GM12878 (cell line): ENCODE measurements around the gene SLC25A51. TPM values are rescaled to one million over a fixed set of nuclear protein-coding genes. Genes with fewer than 3 reads are reported as not detected.

Experiments
- ATAC-seq: fragments of 200-7000 bp; cut with Tn5 transposase; 3 replicates; pipeline ENCODE4 v1.9.1; 2020; ENCODE audit warnings: mild to moderate bottlenecking, moderate library complexity
- BruUV-seq: library from RNA; stranded (reverse); fragments of 400-500 nt; replicated peaks from 2 replicates; lab custom pipeline; 2021; lab: Mats Ljungman, UMichigan
- CTCF ChIA-PET: fragments of 300-600 bp; sonication (Branson Sonifier 250); formaldehyde crosslinking; extraction: SDS; loops from one replicate; lab custom pipeline; 2021; ENCODE audit warnings: inconsistent platforms; lab: Yijun Ruan, JAX
- POLR2A ChIA-PET: fragments of 350-600 bp; formaldehyde crosslinking; extraction: SDS; loops from one replicate; lab custom pipeline; 2021; ENCODE audit warnings: inconsistent platforms; lab: Charles Lee
- RAD21 ChIA-PET: fragments of 300-600 bp; sonication (Branson Sonifier 250); formaldehyde crosslinking; loops from one replicate; lab custom pipeline; 2023; ENCODE audit warnings: antibody characterized with exemption; ENCODE audit not compliant: unreplicated experiment; lab: Charles Lee
- SMC1A ChIA-PET: fragments of 300-600 bp; sonication (Branson Sonifier 250); formaldehyde crosslinking; loops from one replicate; lab custom pipeline; 2023; ENCODE audit not compliant: unreplicated experiment, uncharacterized antibody; lab: Charles Lee
- DNase-seq: peaks from one replicate; pipeline ENCODE4 v3.0.0-alpha.2; 2011; ENCODE audit warnings: low read depth, low spot score
- FAIRE-seq: peaks from 3 replicates; lab custom pipeline; 2011; peaks lifted over from hg19 to GRCh38; lab: Jason Lieb, UNC
- H2AFZ ChIP-seq: 2 replicates; pipeline ENCODE4 v1.6.0; 2011; ENCODE audit warnings: low read depth, low read length, control low read depth; ENCODE audit not compliant: control insufficient read depth
- H3K27ac ChIP-seq: 2 replicates; pipeline ENCODE4 v1.5.1; 2011; ENCODE audit warnings: control low read depth; ENCODE audit not compliant: control insufficient read depth, insufficient read depth
- H3K27me3 ChIP-seq, 2 experiments: replicated peaks in 1 of 2; 2 replicates each; pipeline versions ENCODE4 v1.6.0 to v1.6.1; 2011; ENCODE audit warnings: low read length in 1 of 2; ENCODE audit not compliant: control insufficient read depth in 2 of 2, insufficient read depth in 2 of 2
- H3K36me3 ChIP-seq, 2 experiments: 2 replicates each; pipeline ENCODE4 v1.5.1; 2011; ENCODE audit warnings: low read length in 1 of 2; ENCODE audit not compliant: control insufficient read depth in 2 of 2, insufficient read depth in 2 of 2
- H3K4me1 ChIP-seq: 2 replicates; pipeline ENCODE4 v1.6.1; 2011; ENCODE audit warnings: mild to moderate bottlenecking, low read length, moderate library complexity, mixed read lengths; ENCODE audit not compliant: control insufficient read depth, insufficient read depth
- H3K4me2 ChIP-seq: 2 replicates; pipeline ENCODE4 v1.6.0; 2011; ENCODE audit warnings: control low read depth; ENCODE audit not compliant: control insufficient read depth, insufficient read depth
- H3K4me3 ChIP-seq: fragments of 200-600 bp; sonication (generic); 2 replicates; pipeline ENCODE4 v1.5.1; 2016
- H3K79me2 ChIP-seq: 2 replicates; pipeline ENCODE4 v1.6.0; 2011; ENCODE audit warnings: low read length; ENCODE audit not compliant: control insufficient read depth, insufficient read depth
- H3K9ac ChIP-seq: 2 replicates; pipeline ENCODE4 v1.8.0; 2011; ENCODE audit warnings: low read length, control low read depth, mixed read lengths; ENCODE audit not compliant: control insufficient read depth, insufficient read depth
- H3K9me3 ChIP-seq: replicated peaks from 3 replicates; pipeline ENCODE4 v1.5.1; 2011; ENCODE audit warnings: mild to moderate bottlenecking, low read length; ENCODE audit not compliant: control insufficient read depth, insufficient read depth
- H4K20me1 ChIP-seq: 2 replicates; pipeline ENCODE4 v1.6.0; 2011; ENCODE audit not compliant: control insufficient read depth, insufficient read depth
- CBFB ChIP-seq: IDR thresholded peaks from 2 replicates; pipeline ENCODE4 v1.6.1; 2016; ENCODE audit warnings: antibody characterized with exemption, low read depth
- DPF2 ChIP-seq: fragments of 450-650 bp; IDR thresholded peaks from 2 replicates; pipeline ENCODE4 v1.6.1; 2017; ENCODE audit warnings: mild to moderate bottlenecking
- EED ChIP-seq: sonication (generic); IDR thresholded peaks from 2 replicates; pipeline ENCODE4 v1.6.1; 2016; ENCODE audit warnings: antibody characterized with exemption, low read depth
- NR2F1 ChIP-seq: fragments of 450-650 bp; conservative IDR thresholded peaks from 2 replicates; pipeline ENCODE4 v1.6.1; 2017; ENCODE audit warnings: mild to moderate bottlenecking
- PAX5 ChIP-seq: IDR thresholded peaks from 2 replicates; pipeline ENCODE4 v1.6.1; 2011; ENCODE audit warnings: low read depth, low read length, borderline replicate concordance
- RCOR1 ChIP-seq: conservative IDR thresholded peaks from 2 replicates; pipeline ENCODE4 v1.6.1; 2012; ENCODE audit warnings: low read depth, low read length, improper control_type of control experiment
- SMC3 ChIP-seq: IDR thresholded peaks from 2 replicates; pipeline ENCODE4 v1.6.1; 2011; ENCODE audit warnings: low read length, improper control_type of control experiment, borderline replicate concordance
- TCF12 ChIP-seq: IDR thresholded peaks from 2 replicates; pipeline ENCODE4 v1.6.1; 2011; ENCODE audit warnings: low read depth, mild to moderate bottlenecking, low read length
- YBX1 ChIP-seq: fragments of 450-650 bp; IDR thresholded peaks from 2 replicates; pipeline ENCODE4 v1.6.1; 2016; ENCODE audit warnings: antibody characterized with exemption
- WGBS: methylation state at CpG from one replicate; pipeline ENCODE4 v1.1.6; 2016; ENCODE audit warnings: low lambda C conversion rate; ENCODE audit not compliant: insufficient replicate concordance, insufficient coverage; ENCODE audit errors: missing lambda C conversion rate; 5-methylcytosine and 5-hydroxymethylcytosine counted together
- in situ Hi-C: fragments of 300-500 bp; cut with MboI; formaldehyde crosslinking; loops from 9 replicates; pipeline ENCODE4 v1.14.3; 2018; ENCODE audit warnings: mixed read lengths
- intact Hi-C: fragments of 100-400 bp; cut with micrococcal nuclease; formaldehyde crosslinking; loops from one replicate; pipeline ENCODE4 v1.14.2; 2022; ENCODE audit not compliant: unreplicated experiment
- polyA plus RNA-seq, 11 experiments: library from polyadenylated mRNA; depleted of rRNA in 4 of 11; unstranded in 6 of 11; stranded (reverse) in 5 of 11; fragments of >200 nt; fragmentation: Nextera tagmentation in 4 of 11; fragmentation: Illumina TruSeq in 1 of 11; extraction: Ambion mirVana in 4 of 11; extraction: Trizol in 1 of 11; gene quantifications; 1 replicate in 1 of 11; 2 replicates in 10 of 11; pipeline versions ENCODE4 v1.2.1 to v1.2.3, GENCODE V29; 2011 to 2016; ENCODE audit warnings: inconsistent platforms in 2 of 11, missing spikeins in 2 of 11, low read depth in 1 of 11
- total RNA-seq, 4 experiments: library from RNA; depleted of rRNA in 3 of 4; stranded (reverse); fragments of >200 nt in 3 of 4; fragmentation: Illumina TruSeq in 1 of 4; extraction: Trizol in 1 of 4; gene quantifications; 2 replicates each; pipeline versions ENCODE4 v1.2.1 to v1.2.3, GENCODE V29; 2013 to 2021
- TF ChIP-seq, protein P1 (sequence below): fragments of 450-650 bp; IDR thresholded peaks from 2 replicates; pipeline ENCODE4 v1.6.1; 2016; ENCODE audit warnings: mild to moderate bottlenecking
- TF ChIP-seq, protein P2 (sequence below): IDR thresholded peaks from 2 replicates; pipeline ENCODE4 v1.6.1; 2012; ENCODE audit warnings: low read depth, low read length, improper control_type of control experiment
- TF ChIP-seq, protein P3 (sequence below): fragments of 450-650 bp; formaldehyde crosslinking; IDR thresholded peaks from 2 replicates; pipeline ENCODE4 v1.5.0; 2022; ENCODE audit warnings: mild to moderate bottlenecking, missing genetic modification characterization
- TF ChIP-seq, protein P4 (sequence below): fragments of 450-650 bp; IDR thresholded peaks from 2 replicates; pipeline ENCODE4 v1.6.1; 2016; ENCODE audit warnings: mild to moderate bottlenecking, moderate library complexity, borderline replicate concordance

SLC25A51 gene
- total and polyA plus RNA-seq, 10 of the 15 experiments (the other 5 are each of a cell fraction or from before 2014, with no cell fraction given): 3.8 to 29.3 (median 13.2) TPM

DNA sequence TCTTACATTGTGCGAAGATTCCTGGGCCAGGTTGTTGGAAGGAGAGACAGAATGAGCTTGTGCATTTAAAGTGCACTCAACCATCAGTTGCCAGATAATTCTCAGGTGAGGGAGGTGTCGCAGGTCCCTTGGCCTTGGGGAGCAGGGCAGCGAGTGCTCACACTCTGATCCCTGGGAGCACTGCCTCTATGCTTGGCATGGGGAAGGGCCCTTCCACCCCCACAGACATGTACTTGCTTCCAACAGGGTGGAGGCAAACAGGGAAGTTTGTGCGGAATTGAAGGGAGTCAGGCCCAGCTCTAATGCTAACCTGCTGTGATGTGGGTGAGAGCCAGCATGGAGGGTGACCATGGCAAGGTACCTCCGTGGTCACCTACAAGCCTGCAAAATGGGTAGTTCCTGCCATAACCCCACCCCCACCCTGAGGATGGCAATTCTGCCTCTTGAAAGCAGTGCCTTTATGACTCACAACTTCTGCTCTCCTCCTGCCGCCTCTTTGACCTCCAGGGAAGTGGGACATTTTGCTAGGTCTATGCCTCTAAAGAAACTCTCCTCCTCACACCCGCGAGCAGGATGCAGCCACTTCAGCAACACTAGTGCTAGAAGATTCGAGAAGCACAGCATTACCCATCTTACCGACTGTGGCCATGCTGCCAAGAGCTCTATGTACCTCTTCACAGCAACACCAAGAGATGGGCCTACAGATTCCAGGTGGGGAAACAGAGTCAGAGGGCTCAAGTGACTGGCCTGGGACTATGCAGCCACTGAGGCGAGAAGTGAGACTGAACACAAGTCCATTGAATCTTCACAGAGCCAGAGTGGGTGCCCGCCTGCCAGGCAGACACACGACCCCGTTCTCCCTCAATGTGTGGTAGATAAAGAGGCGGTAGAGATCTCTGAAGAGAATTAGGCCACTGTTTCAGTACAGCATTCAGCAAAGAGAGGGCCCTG, 22.1 kb upstream of the SLC25A51 start:
- ATAC-seq: peak; percentile 42
- FAIRE-seq: no peak
- H3K9ac ChIP-seq: no peak overlapping the region
- H3K79me2 ChIP-seq: no peaks in the 10 kb centered on the region
- no peaks in the 10 kb centered on the region for H3K36me3 ChIP-seq
- H3K27ac ChIP-seq: no peak overlapping the region
- CTCF ChIA-PET: interaction anchor here (1.7 to 3.5 kb wide), 2 partner anchors 11 to 234 kb away, joined by 5 to 19 read pairs; no protein-coding TSS in a partner anchor
- no peak overlapping the region for H3K4me3 ChIP-seq
- H4K20me1 ChIP-seq: no peaks in the 10 kb centered on the region
- in situ Hi-C loops (no loop called here), intact Hi-C loops (no loop called here)
- 54% methylated on average over 15 of the region's 15 CpGs for WGBS
- no peaks in the 10 kb centered on the region for H3K27me3 ChIP-seq
- no peak overlapping the region for H2AFZ ChIP-seq
- no TSS peak for BruUV-seq
- RAD21 ChIA-PET: interaction anchor here (0.9 to 1.0 kb wide), 2 partner anchors 136 to 142 kb away, joined by 3 read pairs; no protein-coding TSS in a partner anchor
- no peaks in the 10 kb centered on the region; the same call in 1 of the 2 replicates for H3K4me1 ChIP-seq
- H3K4me2 ChIP-seq: no peak overlapping the region
- no peaks in the 10 kb centered on the region for H3K9me3 ChIP-seq
- POLR2A ChIA-PET: no interaction called here
- SMC1A ChIA-PET: interaction anchor here (1.0 to 1.2 kb wide), 3 partner anchors 15 to 177 kb away, joined by 4 to 5 read pairs (median 4); no protein-coding TSS in a partner anchor
- no peak for DNase-seq
- TF ChIP-seq NR2F1 (0 out of 2 replicates have a peak, but pooled peaks have one; percentile 23), SMC3 (no peak), DPF2 (no peak), PAX5 (no peak), EED (peak; percentile 63; the same call in 1 of the 2 replicates), YBX1 (no peak), TCF12 (no peak), RCOR1 (no peak), CBFB (no peak)
- TF ChIP-seq, protein P1, sequence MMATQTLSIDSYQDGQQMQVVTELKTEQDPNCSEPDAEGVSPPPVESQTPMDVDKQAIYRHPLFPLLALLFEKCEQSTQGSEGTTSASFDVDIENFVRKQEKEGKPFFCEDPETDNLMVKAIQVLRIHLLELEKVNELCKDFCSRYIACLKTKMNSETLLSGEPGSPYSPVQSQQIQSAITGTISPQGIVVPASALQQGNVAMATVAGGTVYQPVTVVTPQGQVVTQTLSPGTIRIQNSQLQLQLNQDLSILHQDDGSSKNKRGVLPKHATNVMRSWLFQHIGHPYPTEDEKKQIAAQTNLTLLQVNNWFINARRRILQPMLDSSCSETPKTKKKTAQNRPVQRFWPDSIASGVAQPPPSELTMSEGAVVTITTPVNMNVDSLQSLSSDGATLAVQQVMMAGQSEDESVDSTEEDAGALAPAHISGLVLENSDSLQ: no peak
- TF ChIP-seq, protein P2, sequence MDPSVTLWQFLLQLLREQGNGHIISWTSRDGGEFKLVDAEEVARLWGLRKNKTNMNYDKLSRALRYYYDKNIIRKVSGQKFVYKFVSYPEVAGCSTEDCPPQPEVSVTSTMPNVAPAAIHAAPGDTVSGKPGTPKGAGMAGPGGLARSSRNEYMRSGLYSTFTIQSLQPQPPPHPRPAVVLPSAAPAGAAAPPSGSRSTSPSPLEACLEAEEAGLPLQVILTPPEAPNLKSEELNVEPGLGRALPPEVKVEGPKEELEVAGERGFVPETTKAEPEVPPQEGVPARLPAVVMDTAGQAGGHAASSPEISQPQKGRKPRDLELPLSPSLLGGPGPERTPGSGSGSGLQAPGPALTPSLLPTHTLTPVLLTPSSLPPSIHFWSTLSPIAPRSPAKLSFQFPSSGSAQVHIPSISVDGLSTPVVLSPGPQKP: no peak
- TF ChIP-seq, protein P3, sequence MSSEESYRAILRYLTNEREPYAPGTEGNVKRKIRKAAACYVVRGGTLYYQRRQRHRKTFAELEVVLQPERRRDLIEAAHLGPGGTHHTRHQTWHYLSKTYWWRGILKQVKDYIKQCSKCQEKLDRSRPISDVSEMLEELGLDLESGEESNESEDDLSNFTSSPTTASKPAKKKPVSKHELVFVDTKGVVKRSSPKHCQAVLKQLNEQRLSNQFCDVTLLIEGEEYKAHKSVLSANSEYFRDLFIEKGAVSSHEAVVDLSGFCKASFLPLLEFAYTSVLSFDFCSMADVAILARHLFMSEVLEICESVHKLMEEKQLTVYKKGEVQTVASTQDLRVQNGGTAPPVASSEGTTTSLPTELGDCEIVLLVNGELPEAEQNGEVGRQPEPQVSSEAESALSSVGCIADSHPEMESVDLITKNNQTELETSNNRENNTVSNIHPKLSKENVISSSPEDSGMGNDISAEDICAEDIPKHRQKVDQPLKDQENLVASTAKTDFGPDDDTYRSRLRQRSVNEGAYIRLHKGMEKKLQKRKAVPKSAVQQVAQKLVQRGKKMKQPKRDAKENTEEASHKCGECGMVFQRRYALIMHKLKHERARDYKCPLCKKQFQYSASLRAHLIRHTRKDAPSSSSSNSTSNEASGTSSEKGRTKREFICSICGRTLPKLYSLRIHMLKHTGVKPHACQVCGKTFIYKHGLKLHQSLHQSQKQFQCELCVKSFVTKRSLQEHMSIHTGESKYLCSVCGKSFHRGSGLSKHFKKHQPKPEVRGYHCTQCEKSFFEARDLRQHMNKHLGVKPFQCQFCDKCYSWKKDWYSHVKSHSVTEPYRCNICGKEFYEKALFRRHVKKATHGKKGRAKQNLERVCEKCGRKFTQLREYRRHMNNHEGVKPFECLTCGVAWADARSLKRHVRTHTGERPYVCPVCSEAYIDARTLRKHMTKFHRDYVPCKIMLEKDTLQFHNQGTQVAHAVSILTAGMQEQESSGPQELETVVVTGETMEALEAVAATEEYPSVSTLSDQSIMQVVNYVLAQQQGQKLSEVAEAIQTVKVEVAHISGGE (CRISPR knock-in tag): no peak
- TF ChIP-seq, protein P4, sequence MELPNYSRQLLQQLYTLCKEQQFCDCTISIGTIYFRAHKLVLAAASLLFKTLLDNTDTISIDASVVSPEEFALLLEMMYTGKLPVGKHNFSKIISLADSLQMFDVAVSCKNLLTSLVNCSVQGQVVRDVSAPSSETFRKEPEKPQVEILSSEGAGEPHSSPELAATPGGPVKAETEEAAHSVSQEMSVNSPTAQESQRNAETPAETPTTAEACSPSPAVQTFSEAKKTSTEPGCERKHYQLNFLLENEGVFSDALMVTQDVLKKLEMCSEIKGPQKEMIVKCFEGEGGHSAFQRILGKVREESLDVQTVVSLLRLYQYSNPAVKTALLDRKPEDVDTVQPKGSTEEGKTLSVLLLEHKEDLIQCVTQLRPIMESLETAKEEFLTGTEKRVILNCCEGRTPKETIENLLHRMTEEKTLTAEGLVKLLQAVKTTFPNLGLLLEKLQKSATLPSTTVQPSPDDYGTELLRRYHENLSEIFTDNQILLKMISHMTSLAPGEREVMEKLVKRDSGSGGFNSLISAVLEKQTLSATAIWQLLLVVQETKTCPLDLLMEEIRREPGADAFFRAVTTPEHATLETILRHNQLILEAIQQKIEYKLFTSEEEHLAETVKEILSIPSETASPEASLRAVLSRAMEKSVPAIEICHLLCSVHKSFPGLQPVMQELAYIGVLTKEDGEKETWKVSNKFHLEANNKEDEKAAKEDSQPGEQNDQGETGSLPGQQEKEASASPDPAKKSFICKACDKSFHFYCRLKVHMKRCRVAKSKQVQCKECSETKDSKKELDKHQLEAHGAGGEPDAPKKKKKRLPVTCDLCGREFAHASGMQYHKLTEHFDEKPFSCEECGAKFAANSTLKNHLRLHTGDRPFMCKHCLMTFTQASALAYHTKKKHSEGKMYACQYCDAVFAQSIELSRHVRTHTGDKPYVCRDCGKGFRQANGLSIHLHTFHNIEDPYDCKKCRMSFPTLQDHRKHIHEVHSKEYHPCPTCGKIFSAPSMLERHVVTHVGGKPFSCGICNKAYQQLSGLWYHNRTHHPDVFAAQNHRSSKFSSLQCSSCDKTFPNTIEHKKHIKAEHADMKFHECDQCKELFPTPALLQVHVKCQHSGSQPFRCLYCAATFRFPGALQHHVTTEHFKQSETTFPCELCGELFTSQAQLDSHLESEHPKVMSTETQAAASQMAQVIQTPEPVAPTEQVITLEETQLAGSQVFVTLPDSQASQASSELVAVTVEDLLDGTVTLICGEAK: no peak
